ENCODE data around the gene RALGPS1. TPM values are rescaled to one million over a fixed set of nuclear protein-coding genes. Genes with fewer than 3 reads are reported as not detected.

Gene RALGPS1
- total RNA-seq, 4 donors from 2014 or later = 4.6 to 11.9 (median 10.0) TPM

- H3K36me3 ChIP-seq = no peaks in the 10 kb centered on the region
- no peaks in the 10 kb centered on the region for H3K9me3 ChIP-seq
- DNase-seq (ENCODE audit: extremely low spot score) = no peak
- TF ChIP-seq POLR2AphosphoS5 (IDR thresholded peaks at IDR 0.05) (no peak), CTCF (IDR thresholded peaks at IDR 0.05) (no peak), POLR2A (IDR thresholded peaks at IDR 0.05; ENCODE audit: low read depth) (no peak), EP300 (IDR thresholded peaks at IDR 0.05) (no peak)
- H3K27me3 ChIP-seq = no peaks in the 10 kb centered on the region
- H3K4me1 ChIP-seq = peaks cover 7 to 12% (median 10%) of the 10 kb centered on the region in 4 donors
- no peak overlapping the region for H3K4me3 ChIP-seq
- intact Hi-C loops (cut with DNase I) = loop anchor here (5.0 kb wide), 1 partner anchor 57 kb away; the partner anchor contains the start of gene ZBTB34
- 100% methylated on average over 1 of the region's 1 CpG for WGBS
- no peak overlapping the region for H3K27ac ChIP-seq (replicated peaks in 1 of 4)
These were observed 4.6 kb downstream of the RALGPS1 start for GRCh38 chr9:126919193-126919592.

GRCh38 chr9:126925876-126926275, 11.3 kb downstream of the RALGPS1 start:
- intact Hi-C loops (cut with DNase I) = no loop called here
- DNase-seq (ENCODE audit: extremely low spot score) = no peak
- H3K27me3 ChIP-seq = no peaks in the 10 kb centered on the region
- no peaks in the 10 kb centered on the region for H3K9me3 ChIP-seq
- no peaks in the 10 kb centered on the region for H3K36me3 ChIP-seq
- no peaks in the 10 kb centered on the region for H3K4me1 ChIP-seq
- H3K27ac ChIP-seq (replicated peaks in 1 of 4) = no peak overlapping the region
- no peak overlapping the region for H3K4me3 ChIP-seq
- TF ChIP-seq CTCF (IDR thresholded peaks at IDR 0.05) = no peak
- TF ChIP-seq POLR2A (IDR thresholded peaks at IDR 0.05; ENCODE audit: low read depth) = no peak
- no peak for TF ChIP-seq EP300 (IDR thresholded peaks at IDR 0.05)
- TF ChIP-seq POLR2AphosphoS5 (IDR thresholded peaks at IDR 0.05) = no peak

GRCh38 chr9:126926364-126926763, 11.8 kb downstream of the RALGPS1 start:
- Histone ChIP-seq H3K36me3 (no peaks in the 10 kb centered on the region), H3K27ac (replicated peaks in 1 of 4) (no peak overlapping the region), H3K27me3 (no peaks in the 10 kb centered on the region), H3K9me3 (no peaks in the 10 kb centered on the region), H3K4me1 (no peaks in the 10 kb centered on the region), H3K4me3 (no peak overlapping the region)
- 91% methylated on average over 2 of the region's 2 CpGs for WGBS
- intact Hi-C loops (cut with DNase I) = no loop called here
- no peak for DNase-seq (ENCODE audit: extremely low spot score)
- no peak for TF ChIP-seq POLR2AphosphoS5 (IDR thresholded peaks at IDR 0.05)
- no peak for TF ChIP-seq EP300 (IDR thresholded peaks at IDR 0.05)
- no peak for TF ChIP-seq POLR2A (IDR thresholded peaks at IDR 0.05; ENCODE audit: low read depth)
- TF ChIP-seq CTCF (IDR thresholded peaks at IDR 0.05) = no peak

- H3K9me3 ChIP-seq = no peaks in the 10 kb centered on the region
- no peak overlapping the region for H3K4me3 ChIP-seq
- no peaks in the 10 kb centered on the region for H3K27me3 ChIP-seq
- DNase-seq (ENCODE audit: extremely low spot score) = no peak
- no peaks in the 10 kb centered on the region for H3K4me1 ChIP-seq
- no peak for TF ChIP-seq POLR2AphosphoS5 (IDR thresholded peaks at IDR 0.05)
- no peak for TF ChIP-seq EP300 (IDR thresholded peaks at IDR 0.05)
- no peak for TF ChIP-seq CTCF (IDR thresholded peaks at IDR 0.05)
- no peak for TF ChIP-seq POLR2A (IDR thresholded peaks at IDR 0.05; ENCODE audit: low read depth)
- H3K27ac ChIP-seq (replicated peaks in 1 of 4) = no peak overlapping the region
- WGBS = 65% methylated on average over 6 of the region's 6 CpGs
- no peaks in the 10 kb centered on the region for H3K36me3 ChIP-seq
- intact Hi-C loops (cut with DNase I) = no loop called here
These were observed 12.8 kb downstream of the RALGPS1 start for GRCh38 chr9:126927419-126927818.

GRCh38 chr9:126932871-126933321, 18.3 kb downstream of the RALGPS1 start:
- Histone ChIP-seq H3K27me3 (no peaks in the 10 kb centered on the region), H3K4me1 (no peaks in the 10 kb centered on the region), H3K27ac (replicated peaks in 1 of 4) (no peak overlapping the region), H3K36me3 (no peaks in the 10 kb centered on the region), H3K4me3 (no peak overlapping the region), H3K9me3 (no peaks in the 10 kb centered on the region)
- no peak for TF ChIP-seq EP300 (IDR thresholded peaks at IDR 0.05)
- TF ChIP-seq POLR2AphosphoS5 (IDR thresholded peaks at IDR 0.05) = no peak
- TF ChIP-seq POLR2A (IDR thresholded peaks at IDR 0.05; ENCODE audit: low read depth) = no peak
- TF ChIP-seq CTCF (IDR thresholded peaks at IDR 0.05) = no peak
- intact Hi-C loops (cut with DNase I) = no loop called here
- 91% methylated on average over 11 of the region's 11 CpGs for WGBS
- no peak for DNase-seq (ENCODE audit: extremely low spot score)
